GM18520 (cell line): Measurements from ENCODE around the gene CEP128.

Experiments used
- ATAC-seq: cut with Tn5 transposase; IDR thresholded peaks from one replicate; pipeline ENCODE4 v1.9.1; 2021; ENCODE audit not compliant: unreplicated experiment

The CEP128 gene

DNA sequence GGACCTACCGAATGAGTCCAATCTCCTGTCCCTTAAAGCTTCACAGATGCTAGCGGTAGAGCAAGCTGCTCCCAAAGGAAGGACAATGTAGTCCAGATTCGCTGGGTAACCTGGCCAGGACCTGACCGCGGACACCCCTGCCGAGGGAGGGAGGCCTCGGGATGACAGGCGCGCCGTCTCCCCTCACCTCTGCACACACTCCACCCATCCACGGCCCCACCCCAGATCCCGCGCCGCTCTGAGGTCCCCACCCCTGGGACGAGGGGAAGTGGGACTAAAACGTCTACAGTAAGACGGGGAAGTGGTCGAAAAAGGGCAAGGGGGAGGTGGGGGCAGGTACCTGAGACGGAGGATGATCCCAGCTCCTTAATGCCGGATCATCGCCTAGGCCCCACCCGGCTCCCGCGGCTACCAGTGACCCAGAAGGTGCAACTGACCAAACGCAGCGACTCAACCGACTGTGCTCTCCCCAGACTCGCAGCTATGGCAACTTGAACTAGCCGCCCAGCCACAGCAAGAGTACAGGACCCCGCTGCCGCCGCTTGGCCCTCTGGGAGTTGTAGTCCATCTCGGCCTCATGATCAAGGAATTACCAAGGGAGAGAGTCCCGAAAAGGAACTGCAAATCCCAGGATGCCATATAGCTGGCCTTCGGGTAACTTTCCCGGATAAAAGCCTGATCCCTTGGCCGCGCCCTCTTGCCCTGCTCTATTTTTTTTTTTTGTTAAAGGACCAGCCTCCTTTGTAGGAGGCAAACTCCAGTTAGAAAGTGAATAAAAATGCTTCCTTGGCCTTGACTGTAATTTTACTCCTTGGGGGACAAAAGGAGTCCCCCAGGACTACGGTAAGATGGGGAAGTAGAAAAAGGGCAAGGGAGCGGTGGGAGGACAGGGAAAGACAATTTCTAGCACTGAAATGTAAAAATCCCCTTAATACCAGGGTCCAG is at the start of gene CEP128:
Gene CEP128 (minus strand): TSS at position 498 of the 945 bp plus-strand sequence.
- ATAC-seq, result peak; percentile 94

DNA sequence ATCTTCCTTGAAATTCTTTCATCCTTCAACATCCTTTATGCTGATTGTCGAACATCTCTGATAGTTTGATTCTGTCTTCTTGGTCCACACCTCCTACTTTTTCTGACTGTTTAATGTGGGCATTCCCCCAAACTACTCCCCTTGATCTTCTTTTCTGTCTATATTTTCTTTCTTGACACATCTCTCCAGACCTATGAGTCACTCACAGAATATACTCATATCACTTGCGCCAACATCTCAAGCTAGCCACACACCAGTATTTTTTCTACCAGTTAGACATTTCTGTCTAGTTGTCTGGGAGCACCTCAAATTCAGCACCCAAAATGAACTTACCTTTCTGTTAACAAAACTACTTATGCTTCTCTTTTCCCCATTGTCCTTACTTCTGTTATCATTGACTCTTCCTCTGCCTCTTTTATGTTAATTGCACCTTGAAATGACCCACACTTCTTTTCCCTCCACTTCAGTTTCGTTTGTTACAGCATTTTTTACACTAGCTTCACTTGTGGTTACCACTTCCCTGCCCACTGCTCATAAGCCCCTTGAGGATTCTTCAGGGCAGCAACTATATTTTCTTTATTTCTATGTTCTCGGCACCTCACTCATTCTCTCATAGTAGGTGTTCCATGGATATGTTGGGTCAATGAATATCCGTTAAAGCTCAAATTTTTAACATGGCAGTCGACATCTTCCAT is 47.3 kb upstream of the CEP128 start:
- peak; percentile 84 for ATAC-seq

DNA sequence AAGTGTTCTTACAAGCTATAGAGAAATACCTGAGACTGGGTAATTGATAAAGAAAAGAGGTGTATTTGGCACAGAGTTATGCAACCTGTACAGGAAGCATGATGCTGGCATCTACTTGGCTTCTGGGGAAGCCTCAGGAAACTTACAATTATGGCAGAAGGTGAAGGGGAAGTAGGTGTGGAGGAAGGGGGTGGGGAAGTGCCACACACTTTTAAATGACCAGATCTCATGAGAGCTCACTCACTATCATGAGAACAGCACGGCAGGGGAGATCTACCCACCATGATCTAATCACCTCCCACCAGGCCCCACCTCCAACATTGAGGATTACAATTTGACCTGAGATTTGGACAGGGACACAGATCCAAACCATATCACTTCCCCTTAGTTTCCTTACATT is 46.7 kb upstream of the CEP128 start:
- ATAC-seq, result no peak

DNA sequence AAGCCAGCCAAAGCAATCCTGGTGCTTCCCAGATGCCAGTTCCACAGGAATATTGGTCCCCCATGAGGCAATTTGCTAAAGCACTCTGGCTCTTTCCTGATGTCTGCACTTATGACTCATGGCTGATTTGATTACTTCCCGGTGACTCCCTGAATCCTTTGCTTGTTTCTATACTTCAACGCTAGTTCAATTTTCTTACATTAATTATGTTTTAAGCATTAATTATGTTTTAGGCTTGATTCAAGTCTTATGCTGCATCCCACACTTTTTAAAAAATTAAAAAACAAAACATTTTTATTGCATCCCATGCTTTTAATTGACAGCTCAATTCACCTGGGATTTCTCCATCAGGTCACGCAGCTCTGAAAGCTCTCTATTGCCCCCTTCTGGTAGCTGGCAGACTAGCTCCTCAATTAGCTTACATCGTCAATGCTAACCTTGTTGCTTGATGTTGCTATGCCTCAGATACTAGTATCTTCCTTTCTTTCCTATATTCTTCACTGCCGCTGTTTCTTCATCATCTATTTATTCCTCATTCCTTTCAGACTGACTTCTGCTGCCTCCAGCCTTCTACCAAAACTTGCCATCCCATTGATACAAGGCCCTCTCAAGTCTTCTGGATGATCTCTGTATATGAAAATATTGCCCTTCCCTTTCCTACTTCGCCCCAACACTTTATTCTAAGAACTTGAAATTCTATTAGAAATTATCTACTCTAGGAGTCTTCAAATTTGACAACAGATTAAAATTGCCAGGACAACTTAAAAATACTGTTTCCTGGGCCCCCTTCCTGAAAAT is 45.9 kb upstream of the CEP128 start:
- ATAC-seq, result no peak

DNA sequence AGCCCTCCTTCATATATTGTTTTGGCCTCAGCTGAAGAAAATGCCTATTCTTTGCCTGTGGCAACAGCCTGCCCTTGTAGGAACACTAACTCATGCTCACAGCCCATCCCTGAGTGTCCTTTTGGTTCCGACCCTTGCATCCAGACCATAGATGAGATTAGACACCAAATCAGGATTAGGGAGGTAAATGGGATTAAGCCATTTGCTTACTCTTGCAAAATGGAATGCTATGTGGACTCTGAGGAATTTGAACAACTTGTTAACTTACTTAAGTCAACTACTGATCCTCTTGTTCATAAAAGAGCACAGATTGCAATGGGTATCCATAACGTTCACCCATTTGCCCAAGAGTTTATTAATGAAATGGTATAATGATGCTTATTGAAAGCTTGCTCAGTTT is 41.2 kb upstream of the CEP128 start:
- no peak for ATAC-seq

GRCh38 chr14:80981673-80982072 is 40.1 kb upstream of the CEP128 start:
- ATAC-seq, result no peak

DNA sequence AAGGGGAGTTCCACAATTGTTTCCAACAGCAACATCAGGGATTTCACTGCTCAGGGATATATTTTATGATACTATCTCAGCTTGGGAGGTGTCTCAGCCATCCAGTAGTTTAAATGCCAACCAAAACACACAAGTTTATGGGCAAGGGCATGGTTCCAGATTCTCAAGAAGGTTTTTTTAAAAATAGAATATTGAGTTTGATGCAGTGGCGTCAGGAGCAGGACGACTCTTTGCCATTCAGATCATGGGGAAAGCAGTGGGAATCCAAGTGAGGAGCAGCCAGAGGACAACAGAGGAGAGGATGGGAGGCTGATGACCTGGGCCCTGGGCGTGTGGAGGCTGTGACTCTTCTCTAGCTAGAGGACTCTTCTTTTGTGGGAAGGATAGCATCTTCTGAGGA is 39.6 kb upstream of the CEP128 start:
- ATAC-seq, result no peak

- no peak for ATAC-seq
Observed at GRCh38 chr14:80979951-80980350, 38.4 kb upstream of the CEP128 start.

DNA sequence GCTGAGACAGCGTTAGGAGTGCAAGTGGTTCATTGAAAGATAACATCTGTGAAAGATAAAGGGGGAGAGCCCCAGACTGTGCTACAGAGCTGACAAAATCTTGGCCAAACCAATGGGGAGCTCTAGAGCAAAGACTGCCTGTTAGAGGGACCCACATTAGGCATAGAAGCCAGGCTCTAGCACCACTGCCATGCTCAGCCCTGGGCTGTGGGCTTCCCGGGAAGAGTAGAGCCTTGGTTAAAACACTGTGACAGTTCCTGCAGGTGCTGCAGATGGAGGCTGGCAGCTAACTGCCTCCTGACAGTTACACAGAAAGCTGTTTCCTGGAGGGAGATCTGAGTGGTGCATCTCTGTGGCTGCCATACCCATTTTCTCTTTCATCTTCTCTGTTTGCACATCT is 36.9 kb upstream of the CEP128 start:
- ATAC-seq, result no peak

DNA sequence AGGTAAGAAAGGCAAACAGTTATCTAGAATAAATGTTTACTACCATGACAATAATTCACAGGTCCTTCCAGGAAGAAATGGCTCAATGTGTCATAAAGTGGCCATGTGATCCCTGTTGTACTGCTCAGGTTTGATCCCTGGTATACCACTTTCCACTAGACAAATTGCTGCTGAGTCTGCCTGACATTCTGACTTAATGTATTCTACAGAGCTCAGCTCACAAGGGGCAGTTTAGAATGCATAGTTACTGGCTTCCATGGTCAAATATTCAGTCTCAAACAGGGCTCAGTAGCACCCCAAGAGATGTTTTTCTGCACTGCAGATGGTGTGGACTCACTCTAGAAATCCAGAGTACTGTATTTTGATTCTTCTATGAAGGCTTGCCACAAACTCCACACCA is 35.7 kb upstream of the CEP128 start:
- ATAC-seq, result no peak

GRCh38 chr14:80974679-80975078 is 33.1 kb upstream of the CEP128 start:
- no peak for ATAC-seq

DNA sequence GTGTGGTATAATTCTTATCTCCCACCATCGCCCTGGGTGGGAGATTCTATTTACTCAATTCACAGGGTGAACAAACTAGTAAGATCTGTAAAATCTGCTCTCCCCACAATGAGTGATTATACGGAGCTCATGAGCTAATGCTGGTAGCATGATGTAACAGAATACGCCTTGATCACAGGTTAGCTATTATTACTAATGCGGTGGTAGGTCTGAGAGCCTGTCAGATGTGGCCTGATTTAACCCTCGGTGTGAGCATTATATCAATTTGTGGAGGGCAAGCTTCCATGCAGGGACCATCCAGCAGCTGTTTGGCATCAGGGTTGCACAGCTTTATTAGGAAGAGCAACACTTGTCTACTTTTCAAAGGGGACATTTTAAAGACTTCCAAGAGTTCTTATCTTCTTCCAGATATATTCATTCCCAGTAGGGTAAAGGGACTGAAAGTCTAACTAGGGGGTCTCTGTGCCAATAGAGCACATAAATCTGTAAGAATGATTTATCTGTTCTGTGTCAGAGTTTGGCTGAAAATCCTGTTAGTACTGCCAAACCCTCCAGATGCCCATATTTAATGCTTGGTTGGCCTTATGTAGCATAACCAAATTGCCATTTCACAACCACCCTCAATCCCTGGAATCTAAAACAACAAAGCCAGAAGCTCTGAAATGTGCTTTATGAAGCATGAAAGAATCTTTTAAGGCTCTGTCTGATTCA is 32.5 kb upstream of the CEP128 start:
- ATAC-seq, result no peak

GRCh38 chr14:80965037-80965436 is 23.5 kb upstream of the CEP128 start:
- ATAC-seq, result no peak

- peak; percentile 97 for ATAC-seq
Observed at GRCh38 chr14:80959496-80959895, 18.0 kb upstream of the CEP128 start.

DNA sequence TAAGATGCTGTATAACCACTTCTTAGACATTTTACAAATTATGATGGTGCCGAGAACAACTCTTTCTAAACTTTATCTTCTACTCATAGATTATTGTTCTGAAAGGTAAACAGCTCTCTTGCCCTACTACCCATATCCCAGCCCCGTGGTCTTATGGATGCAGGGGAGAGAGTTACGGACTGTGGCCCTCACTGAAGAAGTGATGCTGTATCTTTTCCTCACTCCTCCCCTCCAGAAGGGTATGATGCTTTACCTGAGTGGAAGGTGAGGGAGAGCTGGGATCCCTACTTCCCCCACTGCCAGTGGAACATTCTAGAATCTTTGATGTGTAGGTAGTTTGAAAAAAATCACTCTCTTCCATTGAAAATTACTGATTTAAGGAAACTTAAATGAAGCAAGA is 17.4 kb upstream of the CEP128 start:
- no peak for ATAC-seq

GRCh38 chr14:80958226-80958625 is 16.7 kb upstream of the CEP128 start:
- ATAC-seq, result no peak

GRCh38 chr14:80957613-80958012 is 16.1 kb upstream of the CEP128 start:
- no peak for ATAC-seq

DNA sequence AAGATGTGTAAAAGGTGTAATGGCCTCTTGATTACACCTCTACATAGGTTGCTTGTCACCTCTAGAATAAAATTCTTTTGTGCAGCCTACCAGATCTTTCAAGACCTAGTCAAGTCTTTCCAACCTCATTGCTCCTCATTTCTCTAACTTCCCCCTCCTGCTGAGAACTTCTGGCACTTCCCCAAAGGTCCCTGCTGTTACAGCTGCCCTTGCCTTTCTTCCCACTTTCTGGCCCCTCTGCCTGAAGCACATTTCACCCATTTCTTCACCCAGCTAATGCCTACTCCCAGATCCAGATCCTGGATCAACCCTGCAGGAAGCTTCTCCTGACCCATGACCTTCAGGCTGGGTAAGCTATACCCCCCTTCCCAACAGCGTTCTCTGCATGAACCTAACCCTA is 15.4 kb upstream of the CEP128 start:
- no peak for ATAC-seq

DNA sequence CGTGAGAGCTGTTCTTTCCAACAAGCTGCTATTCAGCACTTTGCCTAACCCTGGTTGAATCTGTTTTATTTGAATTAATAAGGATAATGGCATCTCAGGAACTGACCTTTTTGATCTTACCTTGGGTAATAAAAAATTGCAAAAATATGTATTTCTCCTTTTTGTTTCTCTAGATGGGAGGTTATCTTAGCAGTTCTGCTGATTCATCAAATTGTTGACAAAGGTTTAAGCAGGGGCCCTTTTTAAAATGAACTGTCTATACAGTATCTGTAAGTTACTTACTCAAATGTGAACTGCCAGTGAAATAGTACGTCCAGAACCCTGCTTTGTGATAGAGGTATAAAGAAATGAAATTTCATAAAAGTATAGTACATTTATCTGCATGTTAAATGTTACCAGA is 14.6 kb upstream of the CEP128 start:
- no peak for ATAC-seq

DNA sequence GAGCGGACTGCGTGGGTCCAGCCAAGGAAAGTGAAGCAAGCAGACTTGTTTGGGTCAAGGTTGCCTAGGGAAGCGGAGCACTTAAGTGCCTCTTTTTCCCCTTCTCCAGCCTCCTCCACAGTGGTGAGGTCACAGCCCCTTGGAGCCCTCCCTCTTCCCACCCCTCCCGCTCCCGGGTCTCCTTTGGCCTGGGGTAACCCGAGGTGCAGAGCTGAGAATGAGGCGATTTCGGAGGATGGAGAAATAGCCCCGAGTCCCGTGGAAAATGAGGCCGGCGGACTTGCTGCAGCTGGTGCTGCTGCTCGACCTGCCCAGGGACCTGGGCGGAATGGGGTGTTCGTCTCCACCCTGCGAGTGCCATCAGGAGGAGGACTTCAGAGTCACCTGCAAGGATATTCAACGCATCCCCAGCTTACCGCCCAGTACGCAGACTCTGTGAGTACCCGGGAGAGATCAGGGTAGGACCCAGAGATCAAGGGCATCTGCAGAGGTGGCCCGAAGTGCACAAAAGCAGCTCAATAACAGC is 13.9 kb upstream of the CEP128 start, which contains the start of gene TSHR:
Gene TSHR (plus strand): TSS at position 206 of the 526 bp plus-strand sequence. CDS start 60 bp downstream, at position 266.
- ATAC-seq, result no peak
